ENCODE results near the gene TCF19.

The TCF19 gene

GRCh38 chr6:31122791-31123706 lies 35.3 kb upstream of the TCF19 start (continued):
- TF ChIP-seq INSM2 (tag by site-specific recombination; IDR thresholded peaks at IDR 0.05) (no peak; the same call in 1 of the 2 replicates), ZFP41 (tag by site-specific recombination; IDR thresholded peaks at IDR 0.05; ENCODE audit: borderline replicate concordance) (no peak), ZBTB44 (tag by site-specific recombination; IDR thresholded peaks at IDR 0.05) (no peak), ZNF610 (tag by site-specific recombination; IDR thresholded peaks at IDR 0.05; ENCODE audit: borderline replicate concordance) (no peak), YY2 (tag by site-specific recombination; IDR thresholded peaks at IDR 0.05) (no peak), ZNF449 (tag by site-specific recombination; IDR thresholded peaks at IDR 0.05) (no peak), ZNF549 (tag by site-specific recombination; IDR thresholded peaks at IDR 0.05) (no peak), ZNF248 (tag by site-specific recombination; IDR thresholded peaks at IDR 0.05) (no peak), ZNF488 (tag by site-specific recombination; IDR thresholded peaks at IDR 0.05) (no peak), ZNF561 (tag by site-specific recombination; IDR thresholded peaks at IDR 0.05; ENCODE audit: borderline replicate concordance) (no peak), ZNF132 (tag by site-specific recombination; IDR thresholded peaks at IDR 0.05; ENCODE audit: borderline replicate concordance) (no peak), ZNF580 (tag by site-specific recombination; IDR thresholded peaks at IDR 0.05) (no peak), ZNF76 (tag by site-specific recombination; IDR thresholded peaks at IDR 0.05; ENCODE audit: borderline replicate concordance, low read depth) (no peak), ZNF112 (tag by site-specific recombination; IDR thresholded peaks at IDR 0.05) (no peak), GLI4 (tag by site-specific recombination; IDR thresholded peaks at IDR 0.05) (no peak), ZBTB20 (tag by site-specific recombination; IDR thresholded peaks at IDR 0.05) (no peak), ZNF621 (tag by site-specific recombination; IDR thresholded peaks at IDR 0.05) (no peak), ZNF626 (tag by site-specific recombination; IDR thresholded peaks at IDR 0.05) (no peak), REST (tag by site-specific recombination; IDR thresholded peaks at IDR 0.05) (no peak), ZNF10 (tag by site-specific recombination; IDR thresholded peaks at IDR 0.05) (no peak), RBAK (tag by site-specific recombination; IDR thresholded peaks at IDR 0.05) (no peak), SETDB1 (IDR thresholded peaks at IDR 0.05; ENCODE audit: insufficient read length, low read length) (no peak), ZBTB6 (tag by site-specific recombination; IDR thresholded peaks at IDR 0.05) (no peak), TSHZ1 (tag by site-specific recombination; IDR thresholded peaks at IDR 0.05; ENCODE audit: borderline replicate concordance) (peak; percentile 48; the same call in 1 of the 2 replicates)
